Left cardiac atrium (tissue), 4 donors: ENCODE data around the gene EPS8. TPM values are rescaled to one million over a fixed set of nuclear protein-coding genes. Genes with fewer than 3 reads are reported as not detected.
"Not testable (repeated sequence)": the region's sequence is repeated elsewhere in the genome, so short reads cannot be mapped to it uniquely, and the experiment has no call there.

Experiments
- ATAC-seq, 2 donors: fragments of 200-7000 bp; cut with Tn5 transposase; one replicate each; pipeline ENCODE4 v1.9.1; 2020; ENCODE audit warnings: mild to moderate bottlenecking in 2 of 2, moderate library complexity in 2 of 2
- DNase-seq: peaks from one replicate; pipeline ENCODE4 v3.0.0-alpha.2; 2020
- intact Hi-C, 2 donors: fragments of 100-400 bp; cut with DNase I; formaldehyde crosslinking; loops; one replicate each; pipeline versions ENCODE4 v1.14.1 to v1.15.1; 2022 to 2023
- total RNA-seq, 2 donors: library from RNA; stranded (reverse); fragmentation: NEBNext Ultra II Directional; extraction: Animal tissue kit (Norgen Biotek cat#: 25700); gene quantifications; one replicate each; pipeline ENCODE4 v1.2.1, GENCODE V29; 2021
- donor health status: DM: no; HTN: yes; CAD: no.
- donor health status: DM: no; HTN: yes; CAD: no; lungs with severe emphysema.
- donor health status: DM: yes; HTN: yes; CAD: no.
- donor health status: Dilated cardiomyopathy.

The EPS8 gene
- total RNA-seq, 2 donors from 2014 or later: 46.0 to 46.9 TPM

GRCh38 chr12:15632708-15633107, 156.5 kb downstream of the EPS8 start:
- no peak for ATAC-seq
- intact Hi-C loops: loop anchor here in 1 of 2 donors (10.0 kb wide), 1 partner anchor 152 kb away; the partner anchor contains the start of gene EPS8

GRCh38 chr12:15631007-15631715, 158.0 kb downstream of the EPS8 start:
- intact Hi-C loops: loop anchor here in 1 of 2 donors (10.0 kb wide), 1 partner anchor 154 kb away; the partner anchor contains the start of gene EPS8
- DNase-seq: no peak
- ATAC-seq: no peak

More at GRCh38 chr12:15632708-15633107, 156.5 kb downstream of the EPS8 start:
- DNase-seq: no peak

GRCh38 chr12:15629761-15630160, 159.4 kb downstream of the EPS8 start:
- intact Hi-C loops: loop anchor here in 1 of 2 donors (10.0 kb wide), 1 partner anchor 155 kb away; the partner anchor contains the start of gene EPS8
- ATAC-seq: no peak
- no peak for DNase-seq

GRCh38 chr12:15629108-15629507, 160.1 kb downstream of the EPS8 start:
- ATAC-seq: peak; percentile 96 to 98
- peak; percentile 65 for DNase-seq
- intact Hi-C loops: no loop called here

- intact Hi-C loops: no loop called here
- no peak for DNase-seq
- peak; percentile 38 to 53 for ATAC-seq
These were observed 160.9 kb downstream of the EPS8 start for GRCh38 chr12:15627995-15628945.

GRCh38 chr12:15625075-15625474, 164.1 kb downstream of the EPS8 start:
- intact Hi-C loops: no loop called here
- DNase-seq: no peak
- no peak for ATAC-seq

- no peak for ATAC-seq
- intact Hi-C loops: no loop called here
These were observed 168.2 kb downstream of the EPS8 start for GRCh38 chr12:15620741-15621539.

GRCh38 chr12:15616495-15616894, 172.7 kb downstream of the EPS8 start:
- ATAC-seq: not testable (repeated sequence)

More at GRCh38 chr12:15620741-15621539, 168.2 kb downstream of the EPS8 start:
- DNase-seq: no peak

GRCh38 chr12:15613981-15614380, 175.2 kb downstream of the EPS8 start:
- DNase-seq (no peak), ATAC-seq (peak in 1 of 2 donors; percentile 25)
- intact Hi-C loops: no loop called here

More at GRCh38 chr12:15616495-15616894, 172.7 kb downstream of the EPS8 start:
- DNase-seq, intact Hi-C loops: not testable (repeated sequence)

- DNase-seq: no peak
- intact Hi-C loops: no loop called here
These were observed 180.2 kb downstream of the EPS8 start for GRCh38 chr12:15608941-15609340.

GRCh38 chr12:15608406-15608805, 180.8 kb downstream of the EPS8 start:
- ATAC-seq (no peak), DNase-seq (no peak)
- intact Hi-C loops: no loop called here

More at GRCh38 chr12:15608941-15609340, 180.2 kb downstream of the EPS8 start:
- no peak for ATAC-seq

- intact Hi-C loops: no loop called here
- ATAC-seq (no peak), DNase-seq (no peak)
These were observed 183.2 kb downstream of the EPS8 start for GRCh38 chr12:15605881-15606590.

GRCh38 chr12:15603474-15604085, 185.6 kb downstream of the EPS8 start:
- intact Hi-C loops: loop anchor here in 1 of 2 donors (5.0 kb wide), 1 partner anchor 184 kb away; the partner anchor contains the start of gene EPS8

GRCh38 chr12:15602051-15602672, 187.0 kb downstream of the EPS8 start:
- intact Hi-C loops: loop anchor here in 1 of 2 donors (5.0 kb wide), 1 partner anchor 185 kb away; the partner anchor contains the start of gene EPS8
- DNase-seq (no peak), ATAC-seq (no peak)

More at GRCh38 chr12:15603474-15604085, 185.6 kb downstream of the EPS8 start:
- DNase-seq (no peak), ATAC-seq (no peak)

GRCh38 chr12:15601210-15601800, 187.9 kb downstream of the EPS8 start:
- intact Hi-C loops: loop anchor here in 1 of 2 donors (5.0 kb wide), 1 partner anchor 186 kb away; the partner anchor contains the start of gene EPS8
- DNase-seq (no peak), ATAC-seq (peak in 1 of 2 donors; percentile 28)

GRCh38 chr12:15600223-15600935, 188.8 kb downstream of the EPS8 start:
- intact Hi-C loops: loop anchor here in 1 of 2 donors (5.0 kb wide), 1 partner anchor 187 kb away; the partner anchor contains the start of gene EPS8
- no peak for ATAC-seq
- DNase-seq: no peak
